Midbrain (tissue), 1 donor: Measurements from ENCODE around the gene ZSWIM2.
"Not testable (repeated sequence)": the region's sequence is repeated elsewhere in the genome, so short reads cannot be mapped to it uniquely, and the experiment has no call there.

Experiments used
- DNase-seq: peaks from one replicate; lab custom pipeline; 2025; lab: John Stamatoyannopoulos, UW

Gene ZSWIM2

DNA sequence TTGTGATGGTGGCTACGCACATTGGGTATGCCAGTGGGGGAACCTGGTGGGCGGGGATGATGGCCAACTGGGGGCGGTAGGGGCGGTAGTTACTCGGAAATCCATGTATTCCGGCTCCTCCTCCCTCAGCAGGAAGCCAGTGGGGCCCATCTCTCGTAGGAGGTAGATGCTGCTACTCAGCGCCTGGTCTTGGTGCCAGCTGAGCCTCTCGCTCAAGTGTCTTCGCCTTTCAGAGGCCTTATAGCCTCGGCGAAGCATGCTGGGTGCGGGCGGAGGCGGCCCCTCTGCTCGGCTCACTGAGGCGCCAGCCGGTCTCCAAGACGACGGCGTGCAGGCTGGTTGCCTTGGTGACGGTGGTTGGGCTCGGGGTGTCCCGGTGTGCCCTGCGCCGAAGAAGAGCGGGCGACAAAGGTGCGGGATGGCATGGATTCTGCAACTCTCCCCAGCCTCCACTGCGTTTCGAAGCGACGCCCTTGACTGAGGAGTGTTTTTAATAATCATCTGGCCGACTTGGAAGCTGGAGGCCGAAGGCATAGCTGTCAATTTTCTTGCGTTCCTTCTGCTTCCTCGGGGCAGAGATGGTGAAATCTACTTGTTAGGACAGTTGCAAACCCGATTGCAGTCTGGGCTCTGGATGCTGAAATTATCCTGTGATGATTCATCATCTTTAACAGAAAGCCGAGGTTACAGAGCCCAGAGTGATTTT is at the start of gene ZSWIM2:
Gene ZSWIM2, minus strand, starts transcription at position 298 of the 706 bp plus-strand sequence. Its CDS starts 40 bp downstream, at position 258.
- DNase-seq = peak; percentile 39

DNA sequence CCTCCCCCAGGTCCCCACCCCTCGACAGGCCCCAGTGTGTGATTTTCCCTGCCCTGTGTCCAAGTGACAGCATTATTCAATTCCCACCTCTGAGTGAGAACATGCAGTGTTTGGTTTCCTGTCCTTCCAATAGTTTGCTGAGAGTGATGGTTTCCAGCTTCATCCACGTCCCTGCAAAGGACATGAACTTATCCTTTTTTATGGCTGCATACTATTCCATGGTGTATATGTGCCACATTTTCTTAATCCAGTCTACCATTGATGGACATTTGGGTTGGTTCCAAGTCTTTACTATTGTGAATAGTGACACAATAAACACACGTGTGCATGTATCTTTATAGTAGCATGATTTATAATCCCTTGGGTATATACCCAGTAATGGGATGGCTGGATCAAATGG is 47.2 kb upstream of the ZSWIM2 start:
- not testable (repeated sequence) for DNase-seq

DNA sequence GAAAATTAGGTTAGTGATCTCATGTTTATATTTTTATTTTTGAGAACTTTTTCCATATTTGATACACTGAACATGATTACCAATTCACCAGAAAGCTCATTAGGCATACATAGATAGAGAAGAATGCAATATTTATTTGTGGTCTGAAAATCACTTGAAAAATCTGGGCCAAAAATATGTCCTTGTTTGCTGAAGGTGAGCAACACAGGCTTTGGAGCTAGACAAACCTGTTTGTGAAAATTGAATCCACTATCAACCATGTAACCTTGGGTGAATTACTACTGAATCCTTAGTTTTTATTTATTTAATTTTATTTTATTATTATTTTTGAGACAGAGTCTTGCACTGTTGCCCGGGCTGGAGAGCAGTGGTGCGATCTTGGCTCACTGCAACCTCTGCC is 46.5 kb upstream of the ZSWIM2 start:
- no peak for DNase-seq

- no peak for DNase-seq
These were observed 45.5 kb upstream of the ZSWIM2 start for GRCh38 chr2:186894478-186894877.

DNA sequence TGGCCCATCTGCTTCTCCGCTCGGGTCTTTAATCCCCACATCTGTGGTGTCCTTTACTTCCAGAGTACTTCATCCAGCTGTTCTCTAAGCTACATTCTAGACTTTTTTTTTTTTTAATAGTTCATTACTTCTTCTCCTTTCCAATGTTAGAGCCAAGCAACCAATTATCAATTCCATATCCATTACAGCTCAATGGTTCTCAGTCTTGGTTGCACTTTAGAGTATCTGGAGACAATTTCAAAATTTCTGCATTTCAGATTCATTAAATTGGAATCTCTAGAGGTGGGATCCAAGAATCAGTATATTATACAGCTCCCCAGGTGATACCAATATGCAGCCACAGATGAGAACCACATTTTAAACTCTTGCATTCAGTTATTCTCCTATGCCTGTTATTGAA is 43.9 kb upstream of the ZSWIM2 start:
- no peak for DNase-seq

DNA sequence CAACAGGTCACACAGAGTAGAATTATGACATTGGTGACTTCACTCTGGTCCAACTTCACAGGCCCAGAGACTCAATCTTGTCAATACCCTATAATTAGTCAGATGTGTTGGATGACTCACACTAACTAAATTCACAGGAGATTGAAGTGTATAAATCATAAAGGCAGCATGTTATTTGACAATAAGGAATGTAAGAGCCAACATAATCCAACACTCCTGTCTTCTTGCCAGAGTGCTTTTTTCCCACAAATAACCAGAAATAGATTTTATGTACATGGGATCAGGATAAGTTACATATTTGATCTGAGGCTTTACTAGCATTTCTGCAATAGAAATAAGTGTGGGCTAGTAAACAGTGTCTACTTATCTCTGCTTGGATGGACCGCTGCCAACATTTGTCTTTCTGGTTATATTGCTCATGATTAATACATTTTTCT is 42.2 kb upstream of the ZSWIM2 start:
- no peak for DNase-seq

DNA sequence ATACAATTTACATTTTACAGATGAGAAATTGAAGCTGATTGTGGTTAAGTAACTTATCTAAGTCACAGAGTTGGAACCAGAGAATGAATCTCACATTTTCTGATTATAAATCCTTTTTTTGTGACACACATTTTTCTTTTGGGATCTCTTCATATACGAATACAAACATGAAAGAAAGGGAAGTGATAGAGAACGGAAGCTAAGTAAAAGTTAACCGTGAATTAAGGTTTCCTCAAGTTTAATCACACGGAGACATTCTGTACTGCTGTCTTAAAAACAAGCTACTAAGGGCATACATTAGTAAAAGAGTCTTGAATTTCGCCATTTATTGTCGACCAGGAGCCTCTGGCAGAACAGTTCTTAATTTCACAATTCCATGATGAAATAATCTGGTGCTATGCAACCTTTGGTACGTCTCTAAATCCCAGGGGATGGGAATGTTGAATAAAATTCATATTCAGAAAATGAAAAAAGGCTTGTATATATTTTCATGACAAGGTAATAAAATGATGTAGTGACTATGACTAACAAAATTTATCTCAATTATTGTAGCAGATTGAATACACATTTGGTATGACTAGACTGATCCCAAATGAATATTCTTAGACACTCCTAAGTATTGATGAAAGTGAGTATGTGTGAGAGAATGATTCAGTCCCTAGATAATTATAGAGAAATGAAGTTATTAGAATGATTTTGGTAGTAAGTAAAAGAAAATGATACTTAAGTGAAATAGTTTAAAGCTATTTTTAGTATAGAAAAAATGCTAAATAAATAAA is 40.3 kb upstream of the ZSWIM2 start:
- DNase-seq = no peak

DNA sequence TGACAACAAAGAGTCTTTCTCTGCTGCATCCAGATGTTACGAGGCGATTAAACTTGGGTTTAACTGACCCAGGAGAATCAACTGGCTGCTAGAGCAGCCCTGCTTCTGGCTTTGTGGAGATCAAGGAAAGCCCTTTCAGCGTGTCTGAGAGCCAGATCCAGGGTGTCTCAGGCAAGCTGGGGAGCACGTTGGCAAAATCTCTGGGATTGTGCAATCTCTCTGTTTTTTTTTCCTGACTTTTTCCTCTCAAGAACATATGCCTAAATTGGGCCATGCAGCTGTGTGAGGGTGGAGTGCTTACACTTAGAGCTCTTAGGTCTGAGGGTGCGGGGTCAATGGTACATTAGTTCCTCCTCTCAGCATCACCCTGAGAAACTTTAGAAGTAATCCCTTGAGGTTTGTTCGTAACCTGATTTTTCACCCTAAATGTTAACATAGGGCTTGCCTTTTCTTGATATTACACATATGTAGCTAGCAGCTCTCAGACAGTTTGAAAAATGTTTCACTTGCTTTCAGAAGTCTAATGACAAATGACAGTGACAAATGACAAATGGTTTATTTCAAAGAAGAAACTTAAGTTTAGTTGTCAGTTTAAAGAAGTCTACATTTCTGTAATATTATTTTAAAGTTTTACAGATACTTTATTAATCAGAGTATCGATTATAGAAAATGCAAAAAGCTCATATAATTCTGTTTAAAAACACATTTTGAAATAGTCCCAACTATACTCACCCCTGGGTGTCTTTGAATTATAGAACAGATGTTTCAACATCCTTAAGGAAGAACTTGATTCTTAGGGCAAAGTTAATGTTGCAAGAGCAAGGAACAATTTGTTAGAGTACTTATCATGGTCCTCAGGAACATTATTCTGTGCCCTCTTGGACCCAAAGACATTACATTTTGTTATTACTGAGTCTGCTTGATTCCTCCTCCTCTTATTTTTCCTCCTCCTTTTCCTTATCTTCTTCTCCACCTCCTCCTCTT is 38.4 kb upstream of the ZSWIM2 start:
- no peak for DNase-seq

DNA sequence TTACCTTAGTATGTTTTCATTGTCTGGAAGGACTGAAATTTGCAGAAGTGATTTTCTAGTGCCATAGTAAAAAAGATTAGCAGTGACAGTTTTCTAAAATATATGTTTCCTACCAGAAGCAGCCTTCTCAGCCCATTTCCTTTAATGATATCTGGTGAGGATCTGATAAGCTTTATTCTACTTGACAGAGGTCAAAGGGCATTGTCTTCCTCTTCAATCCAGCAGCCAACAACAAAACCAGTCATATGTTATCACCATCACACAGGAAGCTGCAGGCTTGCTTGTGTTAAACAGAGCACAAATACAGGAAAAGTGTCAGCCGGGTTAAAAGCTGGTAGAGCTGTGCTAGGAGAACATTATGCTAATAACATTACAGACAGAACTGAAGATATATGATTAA is 35.6 kb upstream of the ZSWIM2 start:
- no peak for DNase-seq

- DNase-seq = no peak
These were observed 34.7 kb upstream of the ZSWIM2 start for GRCh38 chr2:186883666-186884065.

DNA sequence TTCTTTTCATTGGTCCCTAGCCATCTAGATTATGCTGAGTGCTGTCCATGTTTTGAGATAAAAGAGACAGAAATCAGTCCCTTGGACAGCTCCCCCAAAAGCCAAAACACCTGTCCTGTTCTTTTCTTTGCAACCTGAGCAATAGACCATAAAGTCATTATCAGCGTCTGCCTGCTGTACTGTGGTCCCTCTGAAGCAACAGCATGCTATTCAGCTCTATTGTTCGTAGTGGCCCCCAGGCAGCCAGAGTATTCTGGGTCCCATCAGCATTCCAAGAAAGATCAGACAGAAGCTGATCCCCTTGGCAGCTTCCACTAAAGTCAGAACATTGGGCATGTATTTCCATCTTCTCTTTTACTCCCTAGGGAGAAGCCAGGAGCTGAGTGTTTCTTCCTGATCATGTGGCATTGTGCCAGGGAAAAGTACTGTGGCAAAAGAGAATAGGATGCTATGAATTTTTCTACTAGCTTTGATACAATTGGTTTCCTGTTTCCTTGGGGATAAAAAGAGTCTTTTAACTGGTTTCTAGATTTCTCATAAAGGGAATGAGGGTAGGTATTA is 33.6 kb upstream of the ZSWIM2 start:
- no peak for DNase-seq

- no peak for DNase-seq
These were observed 32.7 kb upstream of the ZSWIM2 start for GRCh38 chr2:186881660-186882059.

DNA sequence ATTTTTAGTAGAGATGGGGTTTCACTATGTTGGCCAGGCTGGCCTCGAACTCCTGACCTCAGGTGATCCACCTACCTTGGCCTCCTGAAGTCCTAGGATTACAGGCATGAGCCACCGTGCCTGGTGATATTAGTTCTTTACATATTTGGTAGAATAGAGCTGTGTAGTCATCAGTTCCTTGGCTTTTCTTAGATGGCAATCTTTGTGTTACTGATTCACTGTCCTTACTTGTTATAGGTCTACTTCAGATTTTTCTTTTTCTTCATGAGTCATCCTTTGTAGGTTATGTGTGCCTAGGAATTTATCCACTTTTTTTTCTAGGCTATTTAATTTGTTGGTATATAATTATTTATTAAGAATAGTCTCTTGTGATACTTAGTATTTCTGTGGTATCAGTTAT is 30.3 kb upstream of the ZSWIM2 start:
- DNase-seq = no peak

- no peak for DNase-seq
These were observed 25.7 kb upstream of the ZSWIM2 start for GRCh38 chr2:186874713-186875112.

- DNase-seq = no peak
These were observed 22.9 kb upstream of the ZSWIM2 start for GRCh38 chr2:186871881-186872280.

DNA sequence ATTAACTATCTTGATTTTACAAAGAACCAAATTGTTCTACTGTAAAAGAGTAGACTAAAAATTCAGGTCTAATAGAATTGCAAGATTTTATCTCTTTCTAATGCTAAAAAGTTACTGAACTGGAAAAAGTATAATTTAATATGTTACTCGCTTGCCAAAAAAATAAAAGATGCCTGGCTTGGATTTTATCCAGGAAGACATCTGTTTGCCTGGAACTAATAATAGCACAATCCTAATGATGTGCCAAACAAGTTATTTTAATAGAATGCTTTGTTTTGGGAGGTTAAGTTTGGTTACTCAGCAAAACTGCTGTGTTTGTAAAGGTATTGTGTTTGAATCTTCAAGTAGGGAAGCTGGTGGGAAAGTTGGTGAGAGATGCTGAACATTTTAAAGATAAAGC is 19.4 kb upstream of the ZSWIM2 start:
- DNase-seq = no peak

DNA sequence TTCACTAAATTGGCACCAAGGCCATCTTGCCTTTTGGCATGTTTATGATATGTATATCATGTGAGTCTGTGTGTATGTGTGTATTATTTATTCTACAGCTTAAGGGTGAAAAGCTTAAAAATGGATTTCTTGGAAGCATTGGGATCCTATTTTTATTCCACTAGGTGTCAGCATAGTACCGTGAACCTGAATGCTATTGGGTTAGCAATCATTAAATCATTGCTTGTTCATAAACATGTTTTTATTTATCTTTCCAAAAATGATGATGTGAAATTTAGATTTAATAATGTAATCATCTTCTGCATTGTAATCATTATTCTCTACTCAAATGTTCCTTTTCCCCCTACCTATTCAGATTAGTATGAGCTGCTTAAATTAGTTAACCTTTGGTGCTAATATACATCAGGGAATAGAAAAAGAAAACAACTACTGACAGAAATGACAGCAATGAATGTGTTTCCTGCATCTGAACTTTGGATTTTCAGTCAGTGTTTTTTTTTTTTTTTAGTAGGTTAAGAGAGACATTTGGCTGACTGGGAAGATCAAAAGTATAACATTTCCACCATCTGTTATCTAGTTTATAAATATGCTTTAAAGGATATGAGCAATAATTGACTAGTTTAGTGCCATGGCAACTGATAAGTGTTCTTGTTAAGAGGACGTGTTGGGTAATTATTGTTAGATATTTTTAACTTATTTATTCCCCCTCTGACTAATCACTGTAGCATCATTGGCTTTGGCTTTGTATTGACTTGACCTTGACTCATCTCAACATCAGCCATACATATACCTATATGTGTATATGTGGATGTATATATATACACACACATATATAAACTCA is 14.1 kb upstream of the ZSWIM2 start:
- peak; percentile 7 for DNase-seq

- DNase-seq = no peak
These were observed 6.2 kb upstream of the ZSWIM2 start for GRCh38 chr2:186855216-186855615.

DNA sequence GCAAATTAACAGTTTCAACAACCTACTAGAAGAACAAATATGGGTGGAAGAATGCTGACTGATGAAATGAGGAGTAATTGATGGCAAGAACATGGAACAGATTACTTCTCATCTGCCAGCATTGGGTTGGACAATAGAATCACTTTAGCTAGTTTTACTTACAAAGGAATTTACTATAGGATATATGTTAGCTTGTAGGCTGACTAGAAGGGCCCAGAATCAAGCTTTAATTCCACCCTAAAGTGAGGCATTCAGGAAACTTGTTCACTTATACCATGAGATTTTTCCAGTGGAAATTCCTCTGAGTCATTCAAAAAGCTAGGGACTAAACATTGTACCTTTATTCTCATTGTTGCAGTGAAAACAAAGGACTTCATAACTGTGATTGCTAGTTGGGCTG is 5.0 kb upstream of the ZSWIM2 start:
- DNase-seq = no peak

DNA sequence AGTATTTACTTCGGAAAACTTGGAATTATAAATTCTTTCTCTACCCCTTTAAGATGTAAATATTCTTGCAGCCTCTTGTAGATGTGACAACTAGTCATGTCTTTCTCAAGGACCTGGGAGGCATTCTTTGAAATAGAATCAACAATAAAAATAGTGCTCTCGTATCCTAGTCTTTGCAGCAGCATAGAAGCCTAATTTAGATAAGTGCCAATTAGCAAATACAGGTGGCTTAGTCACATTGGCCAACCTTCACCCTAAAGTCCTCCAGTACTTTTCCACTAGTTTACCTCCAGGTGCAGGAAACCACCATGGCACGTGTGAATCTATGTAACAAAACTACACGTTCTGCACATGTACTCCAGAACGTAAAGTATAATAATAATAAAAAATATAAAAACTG is 3.5 kb upstream of the ZSWIM2 start:
- DNase-seq = no peak

GRCh38 chr2:186842373-186842772 is 6.6 kb downstream of the ZSWIM2 start:
- no peak for DNase-seq
